HG03095 (cell line): ENCODE results near the gene DDIAS.
"Not testable (repeated sequence)": the region's sequence is repeated elsewhere in the genome, so short reads cannot be mapped to it uniquely, and the experiment has no call there.

Experiments
- ATAC-seq: cut with Tn5 transposase; IDR thresholded peaks from one replicate; pipeline ENCODE4 v1.9.1; 2021; ENCODE audit warnings: moderate library complexity; ENCODE audit not compliant: unreplicated experiment

The DDIAS gene

GRCh38 chr11:82960779-82961143 is 59.2 kb downstream of the DDIAS start:
- no peak for ATAC-seq

- not testable (repeated sequence) for ATAC-seq
Measured at GRCh38 chr11:82962021-82962420, 60.5 kb downstream of the DDIAS start.

- ATAC-seq: no peak
Measured at GRCh38 chr11:82967381-82967780, 65.8 kb downstream of the DDIAS start.

GRCh38 chr11:82969811-82970210 is 68.3 kb downstream of the DDIAS start:
- ATAC-seq: peak; percentile 99

GRCh38 chr11:82970507-82971083 is 69.1 kb downstream of the DDIAS start:
- not testable (repeated sequence) for ATAC-seq

- ATAC-seq: not testable (repeated sequence)
Measured at GRCh38 chr11:82971519-82971946, 70.0 kb downstream of the DDIAS start.

GRCh38 chr11:82972103-82972502 is 70.6 kb downstream of the DDIAS start:
- no peak for ATAC-seq

- ATAC-seq: no peak
Measured at GRCh38 chr11:82974135-82974534, 72.6 kb downstream of the DDIAS start.

- no peak for ATAC-seq
Measured at GRCh38 chr11:82974851-82975250, 73.3 kb downstream of the DDIAS start.

- no peak for ATAC-seq
Measured at GRCh38 chr11:82975882-82976281, 74.3 kb downstream of the DDIAS start.

GRCh38 chr11:82976786-82977185 is 75.2 kb downstream of the DDIAS start:
- ATAC-seq: no peak

GRCh38 chr11:82978422-82979099 is 77.0 kb downstream of the DDIAS start:
- no peak for ATAC-seq

- no peak for ATAC-seq
Measured at GRCh38 chr11:82979824-82980223, 78.3 kb downstream of the DDIAS start.

GRCh38 chr11:82980292-82980691 is 78.8 kb downstream of the DDIAS start:
- ATAC-seq: no peak

GRCh38 chr11:82980947-82981346 is 79.4 kb downstream of the DDIAS start:
- no peak for ATAC-seq

GRCh38 chr11:82981852-82982251 is 80.3 kb downstream of the DDIAS start:
- ATAC-seq: no peak
